DND-41 (cell line): ENCODE measurements around the gene MTG2.

Experiments used
- ATAC-seq: fragments of 200-7000 bp; cut with Tn5 transposase; 3 replicates; pipeline ENCODE4 v1.9.1; 2021; ENCODE audit warnings: low read depth; ENCODE audit not compliant: insufficient read depth
- DNase-seq: peaks from one replicate; pipeline ENCODE4 v3.0.0-alpha.2; 2020
- H2AFZ ChIP-seq: 2 replicates; pipeline ENCODE4 v1.6.0; 2012; ENCODE audit warnings: low read depth, low read length
- H3K27ac ChIP-seq: 2 replicates; pipeline ENCODE4 v1.5.1; 2012; ENCODE audit warnings: low read length, inconsistent platforms
- H3K27me3 ChIP-seq: fragments of 200-600 bp; sonication (generic); 2 replicates; pipeline ENCODE4 v1.6.0; 2012; ENCODE audit warnings: low read length, mild to moderate bottlenecking, inconsistent platforms; ENCODE audit not compliant: insufficient read depth, poor library complexity
- H3K36me3 ChIP-seq: 2 replicates; pipeline ENCODE4 v1.5.1; 2012; ENCODE audit warnings: low read length, inconsistent platforms; ENCODE audit not compliant: insufficient read depth
- H3K4me1 ChIP-seq: 2 replicates; pipeline ENCODE4 v1.5.1; 2012; ENCODE audit warnings: mild to moderate bottlenecking, low read length; ENCODE audit not compliant: insufficient read depth
- H3K4me2 ChIP-seq: 2 replicates; pipeline ENCODE4 v1.6.0; 2012; ENCODE audit warnings: mild to moderate bottlenecking, moderate library complexity, low read length, inconsistent platforms; ENCODE audit not compliant: insufficient read depth
- H3K4me3 ChIP-seq, 2 experiments: fragments of 200-600 bp in 1 of 2; shearing (Covaris generic) in 1 of 2; 2 replicates each; pipeline ENCODE4 v1.5.1; 2012 to 2016; ENCODE audit warnings: inconsistent platforms in 2 of 2, low read length in 2 of 2, mild to moderate bottlenecking in 2 of 2, low read depth in 1 of 2, moderate library complexity in 1 of 2
- H3K79me2 ChIP-seq: 2 replicates; pipeline ENCODE4 v1.6.0; 2012; ENCODE audit warnings: low read length, inconsistent platforms; ENCODE audit not compliant: insufficient read depth
- H3K9ac ChIP-seq: 2 replicates; pipeline ENCODE4 v1.6.0; 2012; ENCODE audit warnings: low read depth, mild to moderate bottlenecking, inconsistent platforms, low read length, moderate library complexity
- H3K9me3 ChIP-seq: 2 replicates; pipeline ENCODE4 v1.5.1; 2012; ENCODE audit warnings: low read length, moderate library complexity, mild to moderate bottlenecking, inconsistent platforms; ENCODE audit not compliant: insufficient read depth, severe bottlenecking
- H4K20me1 ChIP-seq: 2 replicates; pipeline ENCODE4 v1.6.0; 2012; ENCODE audit warnings: low read length; ENCODE audit not compliant: insufficient read depth
- CTCF ChIP-seq: IDR thresholded peaks from 2 replicates; pipeline ENCODE4 v1.5.1; 2012; ENCODE audit warnings: borderline replicate concordance, low read length, moderate library complexity, mild to moderate bottlenecking; ENCODE audit not compliant: poor library complexity, severe bottlenecking; ENCODE audit errors: extremely low read depth
- EZH2 ChIP-seq: IDR thresholded peaks from 3 replicates; pipeline ENCODE4 v1.6.1; 2012; ENCODE audit warnings: borderline replicate concordance, low read depth, mild to moderate bottlenecking, moderate library complexity, low read length, inconsistent platforms; ENCODE audit not compliant: severe bottlenecking

MTG2 gene

DNA sequence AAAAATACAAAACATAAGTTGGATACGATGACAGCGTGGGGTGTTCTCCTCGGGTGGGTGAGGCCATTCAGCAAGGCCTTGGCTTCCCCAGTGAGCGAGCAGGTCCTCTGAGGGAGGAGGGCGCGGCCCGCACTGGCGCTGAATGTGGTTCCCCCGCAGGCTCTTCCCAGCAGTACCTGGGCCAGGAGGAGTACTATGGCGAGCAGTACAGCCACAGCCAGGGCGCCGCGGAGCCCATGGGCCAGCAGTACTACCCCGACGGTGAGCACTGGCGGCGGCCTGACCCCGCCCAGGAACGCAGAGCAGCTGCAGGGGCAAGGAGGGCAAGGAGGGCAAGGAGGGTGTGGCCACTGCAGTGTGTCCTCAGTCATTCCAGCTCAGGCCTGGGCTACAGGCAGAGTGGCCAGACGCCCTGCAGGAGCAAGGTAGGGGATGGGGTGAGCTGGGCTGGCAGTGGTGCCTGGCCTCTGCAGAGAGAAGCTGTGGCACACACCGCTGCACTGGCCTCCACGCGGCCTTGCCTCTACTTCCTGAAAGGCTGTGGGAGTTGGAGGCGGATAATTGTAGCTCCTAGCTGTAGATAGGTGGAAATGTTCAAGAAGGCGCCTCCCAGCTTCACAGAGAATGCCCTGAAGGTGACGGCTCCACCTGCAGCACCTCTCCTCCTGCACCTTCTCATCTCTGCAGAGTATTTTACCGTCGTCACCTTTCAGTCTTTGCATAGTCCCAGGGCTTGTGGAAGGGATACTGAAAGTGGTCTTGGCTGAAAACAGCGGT, 18.7 kb upstream of the MTG2 start:
- H3K4me2 ChIP-seq = no peak overlapping the region
- no peaks in the 10 kb centered on the region for H3K4me1 ChIP-seq
- H3K9ac ChIP-seq = no peak overlapping the region
- H4K20me1 ChIP-seq = peaks cover 29% of the 10 kb centered on the region
- H3K4me3 ChIP-seq = no peak overlapping the region
- DNase-seq (no peak), ATAC-seq (no peak)
- no peak overlapping the region for H3K27ac ChIP-seq
- no peak overlapping the region for H2AFZ ChIP-seq
- H3K79me2 ChIP-seq = peaks cover 8% of the 10 kb centered on the region
- peaks cover 89% of the 10 kb centered on the region for H3K36me3 ChIP-seq
- TF ChIP-seq CTCF (no peak), EZH2 (no peak)
- H3K9me3 ChIP-seq = no peaks in the 10 kb centered on the region
- H3K27me3 ChIP-seq = no peaks in the 10 kb centered on the region

- no peaks in the 10 kb centered on the region for H3K4me1 ChIP-seq
- no peaks in the 10 kb centered on the region for H3K27me3 ChIP-seq
- H3K79me2 ChIP-seq = no peaks in the 10 kb centered on the region
- ATAC-seq = no peak
- no peak overlapping the region for H3K9ac ChIP-seq
- no peaks in the 10 kb centered on the region for H3K9me3 ChIP-seq
- H4K20me1 ChIP-seq = peaks cover 23% of the 10 kb centered on the region; the same call in 1 of the 2 replicates
- peaks cover 87% of the 10 kb centered on the region for H3K36me3 ChIP-seq
- no peak overlapping the region for H2AFZ ChIP-seq
- H3K27ac ChIP-seq = no peak overlapping the region
- H3K4me3 ChIP-seq = no peak overlapping the region
- H3K4me2 ChIP-seq = no peak overlapping the region
- DNase-seq = no peak
- no peak for TF ChIP-seq CTCF
- TF ChIP-seq EZH2 = no peak
These were observed 17.7 kb upstream of the MTG2 start for GRCh38 chr20:62164879-62165761.

DNA sequence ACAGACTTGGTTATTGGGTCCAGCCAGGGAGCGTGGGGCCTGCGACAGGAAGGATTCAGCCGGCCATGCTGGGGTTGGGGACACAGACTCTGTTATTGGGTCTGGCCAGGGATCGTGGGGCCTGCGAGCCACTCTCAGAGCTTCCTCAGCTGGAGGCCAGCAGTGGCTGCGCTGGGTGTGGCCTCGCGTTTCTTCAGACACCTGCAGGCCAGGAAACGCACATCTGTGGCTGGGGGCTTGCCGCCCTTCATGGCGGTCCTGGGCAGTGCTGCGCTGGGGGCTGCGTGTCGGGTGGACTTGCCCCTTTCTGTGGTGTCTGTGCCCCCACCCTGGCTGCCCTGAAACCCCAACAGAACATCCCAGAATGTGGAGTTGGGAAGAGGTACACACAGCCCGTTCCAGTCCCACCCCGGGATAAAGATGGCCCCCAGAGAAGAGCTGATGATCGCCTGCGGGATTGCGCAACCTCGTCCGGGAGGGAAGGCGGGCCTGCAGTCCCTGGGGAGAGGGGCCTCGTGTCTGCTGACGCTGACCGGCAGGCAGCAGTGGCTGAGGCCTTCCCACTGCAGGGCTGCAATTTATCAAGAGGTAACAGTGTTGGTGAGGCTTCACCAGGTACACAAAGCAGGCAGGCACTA, 16.9 kb upstream of the MTG2 start:
- DNase-seq (no peak), ATAC-seq (no peak)
- H3K4me1 ChIP-seq = no peaks in the 10 kb centered on the region
- H3K4me2 ChIP-seq = no peak overlapping the region
- no peak overlapping the region for H3K27ac ChIP-seq
- H3K9ac ChIP-seq = no peak overlapping the region
- no peaks in the 10 kb centered on the region for H3K27me3 ChIP-seq
- H3K36me3 ChIP-seq = peaks cover 82% of the 10 kb centered on the region
- no peak overlapping the region for H2AFZ ChIP-seq
- TF ChIP-seq EZH2 (no peak), CTCF (no peak)
- no peaks in the 10 kb centered on the region for H3K9me3 ChIP-seq
- no peaks in the 10 kb centered on the region for H3K79me2 ChIP-seq
- H3K4me3 ChIP-seq = no peak overlapping the region
- H4K20me1 ChIP-seq = peaks cover 23% of the 10 kb centered on the region; the same call in 1 of the 2 replicates
